GM23338 (cell line): Measurements from ENCODE around the gene EVC. TPM values are rescaled to one million over a fixed set of nuclear protein-coding genes. Genes with fewer than 3 reads are reported as not detected.

Source experiments
- ATAC-seq: fragments of 200-7000 bp; cut with Tn5 transposase; 3 replicates; pipeline ENCODE4 v1.9.1; 2020
- DNase-seq: peaks from one replicate; pipeline ENCODE4 v3.0.0-alpha.2; 2015; ENCODE audit warnings: low spot score
- H2AFZ ChIP-seq: fragments of 200-600 bp; sonication (generic); 2 replicates; pipeline ENCODE4 v1.8.0; 2016; ENCODE audit warnings: antibody characterized with exemption, mild to moderate bottlenecking, moderate library complexity
- H3F3A ChIP-seq: fragments of 200-600 bp; sonication (generic); replicated peaks from 2 replicates; pipeline ENCODE4 v1.8.0; 2017; ENCODE audit warnings: antibody characterized with exemption, mixed run types, low read depth
- H3K27ac ChIP-seq: fragments of 200-600 bp; sonication (generic); 2 replicates; pipeline ENCODE4 v1.6.1; 2016; ENCODE audit warnings: low read depth
- H3K27me3 ChIP-seq: fragments of 200-600 bp; sonication (generic); 2 replicates; pipeline ENCODE4 v1.8.0; 2016; ENCODE audit warnings: mild to moderate bottlenecking, mixed run types, moderate library complexity; ENCODE audit not compliant: insufficient read depth
- H3K36me3 ChIP-seq: fragments of 200-600 bp; sonication (generic); 2 replicates; pipeline ENCODE4 v1.8.0; 2016; ENCODE audit warnings: mild to moderate bottlenecking; ENCODE audit not compliant: insufficient read depth
- H3K4me1 ChIP-seq: fragments of 200-600 bp; sonication (generic); 2 replicates; pipeline ENCODE4 v1.8.0; 2016; ENCODE audit warnings: mild to moderate bottlenecking, moderate library complexity; ENCODE audit not compliant: insufficient read depth
- H3K4me2 ChIP-seq: fragments of 200-600 bp; sonication (generic); 2 replicates; pipeline ENCODE4 v1.7.1; 2017; ENCODE audit warnings: mixed run types
- H3K4me3 ChIP-seq: fragments of 200-600 bp; sonication (generic); 2 replicates; pipeline ENCODE4 v1.6.1; 2016; ENCODE audit warnings: mixed run types
- H3K79me2 ChIP-seq: fragments of 200-600 bp; sonication (generic); replicated peaks from 2 replicates; pipeline ENCODE4 v1.8.0; 2017; ENCODE audit warnings: mild to moderate bottlenecking; ENCODE audit not compliant: insufficient read depth
- H3K9me2 ChIP-seq: fragments of 200-600 bp; sonication (generic); 2 replicates; pipeline ENCODE4 v1.8.0; 2017; ENCODE audit not compliant: insufficient read depth
- H4K20me1 ChIP-seq: fragments of 200-600 bp; sonication (generic); replicated peaks from 2 replicates; pipeline ENCODE4 v1.8.0; 2017; ENCODE audit warnings: mild to moderate bottlenecking; ENCODE audit not compliant: insufficient read depth
- H3K27ac Mint-ChIP-seq: 2 replicates; pipeline ENCODE4 v1.8.0; 2020; ENCODE audit warnings: inconsistent platforms, mild to moderate bottlenecking, moderate library complexity, mixed read lengths
- H3K27me3 Mint-ChIP-seq: 3 replicates; pipeline ENCODE4 v1.8.0; 2022; ENCODE audit warnings: low read depth, mild to moderate bottlenecking, moderate library complexity, mixed read lengths, inconsistent platforms; ENCODE audit not compliant: insufficient read depth, poor library complexity
- H3K36me3 Mint-ChIP-seq: 3 replicates; pipeline ENCODE4 v1.8.0; 2021; ENCODE audit warnings: low read depth, mild to moderate bottlenecking, inconsistent platforms, moderate library complexity, mixed read lengths
- H3K4me1 Mint-ChIP-seq: 3 replicates; pipeline ENCODE4 v1.8.0; 2020; ENCODE audit warnings: mild to moderate bottlenecking, inconsistent platforms, mixed read lengths
- H3K4me3 Mint-ChIP-seq: 3 replicates; pipeline ENCODE4 v1.8.0; 2021; ENCODE audit warnings: moderate library complexity, mild to moderate bottlenecking, inconsistent platforms, mixed read lengths
- H3K9me3 Mint-ChIP-seq: 3 replicates; pipeline ENCODE4 v1.8.0; 2020; ENCODE audit warnings: moderate library complexity, mild to moderate bottlenecking, inconsistent platforms, mixed read lengths
- CREB1 ChIP-seq: fragments of 250-450 bp; sonication (Bioruptor Pico); IDR thresholded peaks from 2 replicates; pipeline ENCODE4 v1.5.0; 2020; ENCODE audit warnings: low read depth, mild to moderate bottlenecking, moderate library complexity
- ETS1 ChIP-seq: IDR thresholded peaks from 2 replicates; pipeline ENCODE4 v1.6.1; 2016; ENCODE audit warnings: antibody characterized with exemption
- EZH2 ChIP-seq: fragments of 200-600 bp; sonication (generic); IDR thresholded peaks from one replicate; pipeline ENCODE4 v1.8.0; 2017; ENCODE audit warnings: antibody characterized with exemption, mild to moderate bottlenecking, low read depth; ENCODE audit not compliant: unreplicated experiment
- EZH2phosphoT487 ChIP-seq: fragments of 200-600 bp; sonication (generic); IDR thresholded peaks from one replicate; pipeline ENCODE4 v1.8.1; 2018; ENCODE audit warnings: antibody characterized with exemption; ENCODE audit not compliant: unreplicated experiment
- JUNB ChIP-seq: IDR thresholded peaks from one replicate; pipeline ENCODE4 v1.6.1; 2016; ENCODE audit warnings: antibody characterized with exemption; ENCODE audit not compliant: unreplicated experiment
- NANOG ChIP-seq: IDR thresholded peaks from 2 replicates; pipeline ENCODE4 v1.6.1; 2016; ENCODE audit warnings: antibody characterized with exemption, borderline replicate concordance
- STAT1 ChIP-seq: IDR thresholded peaks from one replicate; pipeline ENCODE4 v1.6.1; 2016; ENCODE audit warnings: antibody characterized with exemption; ENCODE audit not compliant: unreplicated experiment
- ZNF114 ChIP-seq: fragments of 250-450 bp; sonication (Bioruptor Pico); IDR thresholded peaks from 2 replicates; pipeline ENCODE4 v1.5.0; 2020; ENCODE audit warnings: mild to moderate bottlenecking, moderate library complexity
- ZNF331 ChIP-seq: fragments of 250-450 bp; sonication (Bioruptor Pico); IDR thresholded peaks from 2 replicates; pipeline ENCODE4 v1.5.0; 2020; ENCODE audit warnings: low read depth, mild to moderate bottlenecking, moderate library complexity
- ZNF462 ChIP-seq: fragments of 250-450 bp; sonication (Bioruptor Pico); IDR thresholded peaks from 2 replicates; pipeline ENCODE4 v1.5.0; 2020; ENCODE audit warnings: mild to moderate bottlenecking, moderate library complexity
- polyA plus RNA-seq: library from polyadenylated mRNA; unstranded; fragments of >200 nt; fragmentation: Nextera tagmentation; extraction: Ambion mirVana; gene quantifications from 2 replicates; pipeline ENCODE4 v1.2.1, GENCODE V29; 2016
- total RNA-seq: library from RNA; depleted of rRNA; stranded (reverse); fragments of >200 nt; shearing (Covaris generic); gene quantifications from 2 replicates; pipeline ENCODE4 v1.2.3, GENCODE V29; 2014
- TF ChIP-seq, protein P1 (sequence below), 2 experiments: fragments of 200-600 bp in 1 of 2; sonication (generic) in 1 of 2; conservative IDR thresholded peaks; 2 replicates each; pipeline versions ENCODE4 v1.5.1 to v1.6.1; 2016 to 2017; ENCODE audit warnings: antibody characterized with exemption in 2 of 2, low read depth in 2 of 2, mild to moderate bottlenecking in 2 of 2, moderate library complexity in 1 of 2
- TF ChIP-seq, protein P2 (sequence below): IDR thresholded peaks from one replicate; pipeline ENCODE4 v1.6.1; 2018; ENCODE audit warnings: antibody characterized with exemption; ENCODE audit not compliant: unreplicated experiment

Gene EVC
- total and polyA plus RNA-seq, 2 experiments from 2014 or later = 1.7 to 12.8 TPM

DNA sequence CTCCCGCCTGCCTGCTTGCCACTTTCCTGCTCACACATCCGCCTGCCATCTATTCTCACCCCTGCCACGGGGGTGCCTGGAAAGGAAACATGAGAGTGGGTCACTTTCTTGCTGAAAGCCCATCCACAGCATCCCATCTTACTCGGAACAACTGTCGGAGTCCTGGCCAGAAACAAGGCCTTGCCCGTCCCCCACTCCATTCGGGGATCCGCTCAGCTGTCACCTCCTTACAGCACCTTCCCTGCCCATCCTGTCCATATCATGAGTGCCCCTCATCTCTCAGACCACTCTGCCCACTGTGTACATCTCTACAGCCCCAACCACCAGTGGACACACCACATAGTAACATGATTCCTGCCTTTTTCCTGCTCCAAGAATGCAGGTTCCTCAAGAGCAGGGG is 9.0 kb upstream of the EVC start (continued):
- TF ChIP-seq ETS1 = no peak

GRCh38 chr4:5703831-5704230 is 7.2 kb upstream of the EVC start:
- Mint-ChIP-seq H3K4me1 (peaks cover 10% of the 10 kb centered on the region), H3K27me3 (peaks cover 20% of the 10 kb centered on the region), H3K9me3 (peaks cover 22% of the 10 kb centered on the region), H3K36me3 (peaks cover 27% of the 10 kb centered on the region), H3K27ac (no peak overlapping the region), H3K4me3 (no peak overlapping the region)
- Histone ChIP-seq H3K9me2 (no peaks in the 10 kb centered on the region), H3K27ac (no peak overlapping the region), H3K36me3 (no peaks in the 10 kb centered on the region; the same call in 1 of the 2 replicates), H3K79me2 (0 out of 2 replicates have a peak, but pooled peaks cover 5% of the 10 kb centered on the region), H2AFZ (no peak overlapping the region), H3K27me3 (no peaks in the 10 kb centered on the region), H3K4me3 (no peak overlapping the region), H3K4me2 (no peak overlapping the region), H3F3A (no peaks in the 10 kb centered on the region), H3K4me1 (peaks cover 1% of the 10 kb centered on the region; the same call in 1 of the 2 replicates), H4K20me1 (no peaks in the 10 kb centered on the region; the same call in 1 of the 2 replicates)
- DNase-seq (no peak), ATAC-seq (no peak)
- no peak for TF ChIP-seq ETS1
- no peak for TF ChIP-seq ZNF331 (CRISPR knock-in tag)
- no peak for TF ChIP-seq JUNB
- TF ChIP-seq ZNF462 (CRISPR knock-in tag) = no peak
- no peak for TF ChIP-seq NANOG
- TF ChIP-seq STAT1 = no peak
- TF ChIP-seq, protein P1, sequence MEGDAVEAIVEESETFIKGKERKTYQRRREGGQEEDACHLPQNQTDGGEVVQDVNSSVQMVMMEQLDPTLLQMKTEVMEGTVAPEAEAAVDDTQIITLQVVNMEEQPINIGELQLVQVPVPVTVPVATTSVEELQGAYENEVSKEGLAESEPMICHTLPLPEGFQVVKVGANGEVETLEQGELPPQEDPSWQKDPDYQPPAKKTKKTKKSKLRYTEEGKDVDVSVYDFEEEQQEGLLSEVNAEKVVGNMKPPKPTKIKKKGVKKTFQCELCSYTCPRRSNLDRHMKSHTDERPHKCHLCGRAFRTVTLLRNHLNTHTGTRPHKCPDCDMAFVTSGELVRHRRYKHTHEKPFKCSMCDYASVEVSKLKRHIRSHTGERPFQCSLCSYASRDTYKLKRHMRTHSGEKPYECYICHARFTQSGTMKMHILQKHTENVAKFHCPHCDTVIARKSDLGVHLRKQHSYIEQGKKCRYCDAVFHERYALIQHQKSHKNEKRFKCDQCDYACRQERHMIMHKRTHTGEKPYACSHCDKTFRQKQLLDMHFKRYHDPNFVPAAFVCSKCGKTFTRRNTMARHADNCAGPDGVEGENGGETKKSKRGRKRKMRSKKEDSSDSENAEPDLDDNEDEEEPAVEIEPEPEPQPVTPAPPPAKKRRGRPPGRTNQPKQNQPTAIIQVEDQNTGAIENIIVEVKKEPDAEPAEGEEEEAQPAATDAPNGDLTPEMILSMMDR (conservative IDR thresholded peaks at IDR 0.05; ENCODE audit: low read depth in 2 of 2) = no peak
- TF ChIP-seq, protein P2, sequence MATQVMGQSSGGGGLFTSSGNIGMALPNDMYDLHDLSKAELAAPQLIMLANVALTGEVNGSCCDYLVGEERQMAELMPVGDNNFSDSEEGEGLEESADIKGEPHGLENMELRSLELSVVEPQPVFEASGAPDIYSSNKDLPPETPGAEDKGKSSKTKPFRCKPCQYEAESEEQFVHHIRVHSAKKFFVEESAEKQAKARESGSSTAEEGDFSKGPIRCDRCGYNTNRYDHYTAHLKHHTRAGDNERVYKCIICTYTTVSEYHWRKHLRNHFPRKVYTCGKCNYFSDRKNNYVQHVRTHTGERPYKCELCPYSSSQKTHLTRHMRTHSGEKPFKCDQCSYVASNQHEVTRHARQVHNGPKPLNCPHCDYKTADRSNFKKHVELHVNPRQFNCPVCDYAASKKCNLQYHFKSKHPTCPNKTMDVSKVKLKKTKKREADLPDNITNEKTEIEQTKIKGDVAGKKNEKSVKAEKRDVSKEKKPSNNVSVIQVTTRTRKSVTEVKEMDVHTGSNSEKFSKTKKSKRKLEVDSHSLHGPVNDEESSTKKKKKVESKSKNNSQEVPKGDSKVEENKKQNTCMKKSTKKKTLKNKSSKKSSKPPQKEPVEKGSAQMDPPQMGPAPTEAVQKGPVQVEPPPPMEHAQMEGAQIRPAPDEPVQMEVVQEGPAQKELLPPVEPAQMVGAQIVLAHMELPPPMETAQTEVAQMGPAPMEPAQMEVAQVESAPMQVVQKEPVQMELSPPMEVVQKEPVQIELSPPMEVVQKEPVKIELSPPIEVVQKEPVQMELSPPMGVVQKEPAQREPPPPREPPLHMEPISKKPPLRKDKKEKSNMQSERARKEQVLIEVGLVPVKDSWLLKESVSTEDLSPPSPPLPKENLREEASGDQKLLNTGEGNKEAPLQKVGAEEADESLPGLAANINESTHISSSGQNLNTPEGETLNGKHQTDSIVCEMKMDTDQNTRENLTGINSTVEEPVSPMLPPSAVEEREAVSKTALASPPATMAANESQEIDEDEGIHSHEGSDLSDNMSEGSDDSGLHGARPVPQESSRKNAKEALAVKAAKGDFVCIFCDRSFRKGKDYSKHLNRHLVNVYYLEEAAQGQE = no peak
- no peak for TF ChIP-seq ZNF114 (CRISPR knock-in tag)
- TF ChIP-seq EZH2phosphoT487 = no peak
- TF ChIP-seq CREB1 (CRISPR knock-in tag) = no peak
- TF ChIP-seq EZH2 = no peak
